GM23338 (cell line): ENCODE data around the gene AGAP4.
"Not testable (repeated sequence)": the region's sequence is repeated elsewhere in the genome, so short reads cannot be mapped to it uniquely, and the experiment has no call there.

Experiments used
- CREB1 ChIP-seq: fragments of 250-450 bp; sonication (Bioruptor Pico); IDR thresholded peaks from 2 replicates; pipeline ENCODE4 v1.5.0; 2020; ENCODE audit warnings: low read depth, mild to moderate bottlenecking, moderate library complexity
- CTCF ChIP-seq, 2 experiments: fragments of 200-600 bp in 1 of 2; sonication (generic) in 1 of 2; conservative IDR thresholded peaks; 2 replicates each; pipeline versions ENCODE4 v1.5.1 to v1.6.1; 2016 to 2017; ENCODE audit warnings: antibody characterized with exemption in 2 of 2, low read depth in 2 of 2, mild to moderate bottlenecking in 2 of 2, moderate library complexity in 1 of 2
- ETS1 ChIP-seq: IDR thresholded peaks from 2 replicates; pipeline ENCODE4 v1.6.1; 2016; ENCODE audit warnings: antibody characterized with exemption
- EZH2 ChIP-seq: fragments of 200-600 bp; sonication (generic); IDR thresholded peaks from one replicate; pipeline ENCODE4 v1.8.0; 2017; ENCODE audit warnings: antibody characterized with exemption, mild to moderate bottlenecking, low read depth; ENCODE audit not compliant: unreplicated experiment
- EZH2phosphoT487 ChIP-seq: fragments of 200-600 bp; sonication (generic); IDR thresholded peaks from one replicate; pipeline ENCODE4 v1.8.1; 2018; ENCODE audit warnings: antibody characterized with exemption; ENCODE audit not compliant: unreplicated experiment
- NANOG ChIP-seq: IDR thresholded peaks from 2 replicates; pipeline ENCODE4 v1.6.1; 2016; ENCODE audit warnings: antibody characterized with exemption, borderline replicate concordance
- POLR2AphosphoS5 ChIP-seq: IDR thresholded peaks from 2 replicates; pipeline ENCODE4 v1.6.1; 2016; ENCODE audit warnings: antibody characterized with exemption, low read depth
- REST ChIP-seq: IDR thresholded peaks from one replicate; pipeline ENCODE4 v1.6.1; 2018; ENCODE audit warnings: antibody characterized with exemption; ENCODE audit not compliant: unreplicated experiment

GRCh38 chr10:45863632-45864031, 16.3 kb upstream of the AGAP4 start:
- TF ChIP-seq CTCF (conservative IDR thresholded peaks at IDR 0.05; ENCODE audit: low read depth in 2 of 2); EZH2; CREB1; EZH2phosphoT487; POLR2AphosphoS5; NANOG; ETS1; REST: not testable (repeated sequence)
